ENCODE data around the gene CBLN1.
"Not testable (repeated sequence)": the region's sequence is repeated elsewhere in the genome, so short reads cannot be mapped to it uniquely, and the experiment has no call there.

Gene CBLN1

GRCh38 chr16:49277386-49277742, 4.3 kb downstream of the CBLN1 start:
- DNase-seq, result no peak

GRCh38 chr16:49276646-49277385, 4.8 kb downstream of the CBLN1 start:
- DNase-seq, result no peak

GRCh38 chr16:49275870-49276269, 5.8 kb downstream of the CBLN1 start:
- no peak for DNase-seq

DNA sequence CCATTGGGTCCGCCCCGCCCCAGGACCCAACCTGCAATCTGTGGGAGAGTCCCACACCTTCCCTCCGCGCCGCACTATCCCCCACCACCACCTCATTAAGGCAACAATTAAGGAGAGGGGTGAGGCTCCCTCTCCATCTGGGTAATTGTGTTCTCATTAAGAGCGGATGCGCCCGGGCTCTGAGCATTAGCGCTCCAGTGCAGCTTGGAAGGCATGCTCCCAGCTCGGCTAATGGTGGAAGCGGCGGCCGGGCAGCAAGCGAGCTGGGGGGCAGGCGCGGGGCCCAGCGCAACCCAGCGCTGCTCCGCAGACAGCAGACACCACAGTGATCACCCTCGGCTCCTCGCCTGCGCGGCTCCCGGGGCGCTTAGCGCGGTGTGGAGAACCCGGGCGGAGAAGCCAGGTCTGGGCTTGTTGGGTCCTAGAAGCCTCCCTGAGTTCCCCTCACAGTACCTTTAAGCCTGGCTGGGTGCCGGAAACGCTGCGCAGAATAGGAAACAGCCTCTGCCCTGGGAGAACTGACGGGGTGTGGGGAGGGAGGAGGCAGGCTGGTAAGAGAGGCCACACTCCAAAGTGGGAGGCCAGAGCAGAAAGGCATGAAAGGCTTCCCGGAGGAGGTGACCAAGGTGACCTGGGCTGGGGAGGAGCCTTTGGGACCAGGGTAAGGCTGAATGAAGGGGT, 6.4 kb downstream of the CBLN1 start:
- no peak for DNase-seq

- DNase-seq, result no peak
Measured at GRCh38 chr16:49274591-49274990, 7.0 kb downstream of the CBLN1 start.

DNA sequence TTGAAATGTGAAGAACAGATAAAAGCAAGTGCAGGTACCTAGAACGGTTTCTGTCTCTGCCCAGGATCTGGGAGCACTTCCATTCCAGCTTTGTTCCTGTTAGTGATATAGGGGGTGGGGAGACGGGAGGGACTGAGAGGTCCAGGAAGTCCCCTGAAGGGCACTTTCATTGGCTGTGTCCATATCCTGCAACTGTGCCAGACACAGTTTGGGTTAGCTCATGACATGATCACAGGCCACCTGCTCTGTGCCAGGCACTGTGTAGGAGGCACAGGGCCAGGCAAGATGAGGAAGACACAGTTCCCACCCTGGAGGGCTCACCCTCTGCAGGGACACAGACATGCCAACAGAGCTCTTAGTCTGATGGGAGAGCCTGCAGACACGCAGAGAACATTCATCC, 7.9 kb downstream of the CBLN1 start:
- DNase-seq, result no peak

DNA sequence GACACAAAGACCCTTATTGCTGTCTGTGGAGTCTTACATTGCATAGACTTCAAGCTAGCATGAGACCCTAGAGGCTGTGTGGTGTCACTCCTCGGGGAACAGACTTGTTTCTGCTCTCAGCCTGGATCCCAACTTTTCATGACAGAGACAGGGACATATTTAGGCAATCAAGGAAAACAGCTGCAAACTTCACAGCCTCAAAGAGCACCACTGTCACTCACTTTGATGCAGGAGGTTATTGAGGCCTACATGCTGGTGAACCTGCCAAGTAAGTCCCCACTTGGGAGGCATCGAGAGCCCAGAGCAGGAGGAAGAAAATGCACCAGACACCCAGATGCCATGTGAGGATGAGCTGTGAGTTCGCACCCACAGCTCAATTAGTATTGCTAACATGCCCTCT, 10.3 kb downstream of the CBLN1 start:
- DNase-seq, result no peak

DNA sequence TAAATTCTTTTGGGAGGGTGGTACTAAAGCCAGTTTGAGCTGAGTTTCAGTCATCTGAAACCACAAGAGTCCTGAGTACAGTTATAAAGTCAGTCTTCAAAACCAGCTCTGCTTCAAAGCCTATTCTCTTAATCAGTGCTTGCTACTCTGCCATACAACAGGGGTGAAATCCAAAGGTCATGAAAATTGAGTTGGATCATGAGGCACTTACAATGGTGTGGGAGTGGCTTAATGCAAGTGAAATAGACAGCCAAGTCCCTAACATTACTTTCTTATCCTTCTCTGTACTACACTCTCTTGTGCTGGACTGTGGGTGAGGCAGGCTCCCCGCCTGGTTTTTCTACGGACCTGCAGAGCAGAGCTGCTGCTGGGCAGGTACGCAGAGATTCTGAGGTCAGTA, 12.4 kb downstream of the CBLN1 start:
- DNase-seq, result no peak

GRCh38 chr16:49268667-49269066, 13.0 kb downstream of the CBLN1 start:
- DNase-seq, result no peak

- no peak for DNase-seq
Measured at GRCh38 chr16:49262501-49262900, 19.1 kb downstream of the CBLN1 start.

GRCh38 chr16:49261930-49262329, 19.7 kb downstream of the CBLN1 start:
- no peak for DNase-seq

GRCh38 chr16:49260956-49261530, 20.6 kb downstream of the CBLN1 start:
- DNase-seq, result no peak

DNA sequence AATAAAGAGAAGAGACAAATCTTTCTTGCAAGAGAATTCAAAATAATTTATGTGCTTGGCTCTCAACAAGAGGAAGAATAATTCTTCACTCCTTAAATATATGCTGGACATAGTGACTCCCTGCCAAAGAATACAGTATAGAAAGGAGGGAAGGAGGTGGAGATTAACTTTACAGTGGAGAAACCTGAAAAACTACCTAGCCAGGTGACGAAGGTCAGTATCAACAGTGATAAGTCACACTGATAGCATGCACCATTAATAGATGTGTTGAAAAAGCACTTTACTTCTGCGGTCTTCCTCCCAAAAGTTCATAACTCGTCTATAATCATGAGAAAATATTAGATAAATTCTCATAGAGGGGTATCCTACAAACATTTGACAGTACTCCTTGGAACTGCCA, 21.4 kb downstream of the CBLN1 start:
- DNase-seq, result no peak

DNA sequence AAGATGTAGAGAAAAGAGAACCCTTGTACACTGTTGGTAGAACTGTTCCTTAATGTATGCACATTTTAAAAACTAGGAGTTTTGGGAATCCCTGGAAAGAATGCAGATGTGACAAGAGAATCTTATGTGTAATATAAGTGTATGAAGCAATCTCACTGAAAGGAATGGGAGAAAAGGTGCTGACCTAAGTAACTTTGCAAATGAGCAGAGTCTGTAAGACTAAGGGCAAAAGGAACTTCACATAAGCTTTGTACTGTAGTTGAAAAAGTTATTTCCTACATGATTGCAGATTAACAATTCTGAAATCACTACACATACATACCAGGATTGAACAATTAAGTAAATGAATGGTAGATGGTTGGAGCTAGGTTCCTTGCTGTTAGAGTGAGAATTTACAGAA, 22.3 kb downstream of the CBLN1 start:
- no peak for DNase-seq

GRCh38 chr16:49250689-49251088, 30.9 kb downstream of the CBLN1 start:
- no peak for DNase-seq

- DNase-seq, result no peak
Measured at GRCh38 chr16:49248227-49248626, 33.4 kb downstream of the CBLN1 start.

GRCh38 chr16:49236216-49236615, 45.4 kb downstream of the CBLN1 start:
- DNase-seq, result no peak

- not testable (repeated sequence) for DNase-seq
Measured at GRCh38 chr16:49228335-49228734, 53.3 kb downstream of the CBLN1 start.
